Esophagus mucosa (tissue), 1 donor: Measurements from ENCODE around the gene AKTIP. TPM values are rescaled to one million over a fixed set of nuclear protein-coding genes. Genes with fewer than 3 reads are reported as not detected.
"Not testable (repeated sequence)": the region's sequence is repeated elsewhere in the genome, so short reads cannot be mapped to it uniquely, and the experiment has no call there.

Experiments used
- ATAC-seq: fragments of 200-7000 bp; cut with Tn5 transposase; one replicate; pipeline ENCODE4 v1.9.1; 2020
- total RNA-seq: library from RNA; stranded (reverse); gene quantifications from one replicate; pipeline ENCODE4 v1.2.4, GENCODE V29; 2023
- donor health status: DM: yes; HTN: yes; CAD: no.

Gene AKTIP
- total RNA-seq: 34.6 TPM

GRCh38 chr16:53502331-53503269 lies at the start of gene AKTIP:
TSS of gene AKTIP (minus strand) at chr16:53503209. CDS start at chr16:53500259, 2,950 bp downstream.
- peak; percentile 64 for ATAC-seq

GRCh38 chr16:53549970-53550690 lies 47.1 kb upstream of the AKTIP start:
- ATAC-seq: peak; percentile 81

DNA sequence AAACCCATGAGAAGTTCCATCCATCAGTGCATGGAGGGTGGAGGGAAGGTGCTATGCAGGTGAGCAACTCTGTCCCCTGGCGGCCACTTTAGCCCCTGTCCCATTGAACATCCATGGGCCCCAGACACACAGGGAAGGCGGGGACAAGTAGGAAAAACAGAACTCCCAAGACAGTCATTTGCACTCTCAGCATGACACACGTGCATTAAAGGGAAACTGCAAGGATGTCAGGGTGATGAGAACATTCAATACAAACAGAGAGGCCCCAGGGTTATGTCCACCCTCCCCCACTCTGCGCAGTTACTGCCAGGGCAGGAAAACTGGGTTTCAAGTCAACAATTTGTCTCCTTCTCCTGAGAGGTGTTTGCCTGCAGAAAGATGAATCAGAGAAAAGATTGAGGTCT lies 44.0 kb upstream of the AKTIP start:
- ATAC-seq: no peak

GRCh38 chr16:53545433-53545832 lies 42.4 kb upstream of the AKTIP start:
- ATAC-seq: no peak

GRCh38 chr16:53542283-53542682 lies 39.3 kb upstream of the AKTIP start:
- peak; percentile 75 for ATAC-seq

- no peak for ATAC-seq
These were observed 38.3 kb upstream of the AKTIP start for GRCh38 chr16:53541326-53541725.

DNA sequence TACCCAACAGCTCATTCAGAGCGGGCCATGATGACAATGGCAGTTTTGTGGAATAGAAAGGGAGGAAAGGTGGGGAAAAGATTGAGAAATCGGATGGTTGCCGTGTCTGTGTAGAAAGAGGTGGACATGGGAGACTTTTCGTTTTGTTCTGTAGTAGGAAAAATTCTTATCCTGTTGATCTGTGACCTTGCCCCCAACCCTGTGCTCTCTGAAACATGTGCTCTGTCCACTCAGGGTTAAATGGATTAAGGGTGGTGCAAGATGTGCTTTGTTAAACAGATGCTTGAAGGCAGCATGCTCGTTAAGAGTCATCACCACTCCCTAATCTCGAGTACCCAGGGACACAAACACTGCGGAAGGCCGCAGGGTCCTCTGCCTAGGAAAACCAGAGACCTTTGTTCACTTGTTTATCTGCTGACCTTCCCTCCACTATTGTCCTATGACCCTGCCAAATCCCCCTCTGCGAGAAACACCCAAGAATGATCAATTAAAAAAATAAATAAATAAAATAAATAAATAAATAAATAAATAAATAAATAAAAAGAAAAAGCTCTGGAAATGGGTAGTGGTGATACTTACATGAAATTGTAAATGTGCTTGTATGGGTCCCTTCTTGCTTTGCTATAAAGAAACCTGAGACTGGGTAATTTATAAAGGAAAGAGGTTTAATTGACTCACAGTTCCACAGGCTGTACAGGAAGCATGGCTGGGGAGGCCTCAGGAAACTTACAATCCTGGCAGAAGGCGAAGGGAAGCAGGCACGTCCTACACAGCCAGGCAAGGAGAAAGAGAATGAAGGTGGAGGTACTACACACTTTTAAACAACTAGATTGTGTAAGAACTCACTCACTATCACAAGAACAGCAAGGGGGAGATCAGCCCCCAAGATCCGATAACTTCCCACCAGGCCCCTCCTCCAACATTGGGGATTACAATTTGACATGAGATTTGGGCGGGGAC lies 37.0 kb upstream of the AKTIP start:
- not testable (repeated sequence) for ATAC-seq

DNA sequence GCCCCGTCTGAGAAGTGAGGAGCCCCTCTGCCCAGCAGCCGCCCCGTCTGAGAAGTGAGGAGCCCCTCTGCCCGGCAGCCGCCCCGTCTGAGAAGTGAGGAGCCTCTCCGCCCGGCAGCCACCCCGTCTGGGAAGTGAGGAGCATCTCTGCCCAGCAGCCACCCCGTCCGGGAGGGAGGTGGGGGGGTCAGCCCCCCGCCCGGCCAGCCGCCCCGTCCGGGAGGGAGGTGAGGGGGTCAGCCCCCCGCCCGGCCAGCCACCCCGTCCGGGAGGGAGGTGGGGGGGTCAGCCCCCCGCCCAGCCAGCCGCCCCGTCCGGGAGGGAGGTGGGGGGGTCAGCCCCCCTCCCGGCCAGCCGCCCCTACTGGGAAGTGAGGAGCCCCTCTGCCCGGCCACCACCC lies 36.3 kb upstream of the AKTIP start:
- not testable (repeated sequence) for ATAC-seq

- no peak for ATAC-seq
These were observed 34.6 kb upstream of the AKTIP start for GRCh38 chr16:53537626-53538025.

DNA sequence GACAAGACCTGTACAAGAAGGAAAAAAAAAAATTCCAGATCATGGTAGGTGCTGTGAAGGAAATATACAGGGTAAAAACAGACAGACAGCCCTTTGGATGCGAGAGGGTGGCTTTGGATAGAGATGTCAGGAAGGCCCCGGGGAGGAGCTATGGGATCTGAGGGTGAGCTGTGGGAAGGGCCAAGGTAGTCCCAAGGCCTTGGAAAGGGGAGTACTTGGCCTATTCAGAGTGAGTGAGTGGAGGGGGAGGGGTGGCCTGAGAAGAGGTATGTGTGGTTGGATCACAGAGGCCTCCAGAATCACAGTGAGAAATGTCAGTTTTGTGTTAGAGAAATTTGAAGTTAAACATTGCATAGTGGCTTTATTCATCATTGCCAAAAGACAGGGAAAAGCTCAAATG lies 31.2 kb upstream of the AKTIP start:
- no peak for ATAC-seq

GRCh38 chr16:53530741-53531140 lies 27.7 kb upstream of the AKTIP start:
- ATAC-seq: no peak

DNA sequence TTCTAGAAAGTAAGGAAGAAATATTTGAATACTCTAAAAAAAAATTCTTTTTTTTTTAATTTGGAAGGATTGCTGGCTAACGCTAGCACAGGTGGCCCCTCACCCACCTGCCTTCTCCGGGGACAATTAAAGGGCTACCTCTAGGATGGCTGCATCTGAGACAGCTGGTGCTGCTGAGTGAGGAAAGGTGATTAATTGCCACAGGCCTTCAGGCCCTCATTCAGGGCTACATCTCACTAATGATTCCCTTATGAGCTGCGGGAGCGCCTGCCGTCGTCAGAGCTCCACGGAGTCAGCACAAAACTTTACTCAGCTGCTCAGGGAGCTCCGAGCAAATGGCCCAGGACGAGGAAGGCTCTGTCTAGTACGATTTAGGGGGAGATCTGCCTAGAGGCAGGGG lies 27.0 kb upstream of the AKTIP start:
- ATAC-seq: no peak

- no peak for ATAC-seq
These were observed 26.5 kb upstream of the AKTIP start for GRCh38 chr16:53529513-53529912.

GRCh38 chr16:53528797-53529196 lies 25.8 kb upstream of the AKTIP start:
- no peak for ATAC-seq

DNA sequence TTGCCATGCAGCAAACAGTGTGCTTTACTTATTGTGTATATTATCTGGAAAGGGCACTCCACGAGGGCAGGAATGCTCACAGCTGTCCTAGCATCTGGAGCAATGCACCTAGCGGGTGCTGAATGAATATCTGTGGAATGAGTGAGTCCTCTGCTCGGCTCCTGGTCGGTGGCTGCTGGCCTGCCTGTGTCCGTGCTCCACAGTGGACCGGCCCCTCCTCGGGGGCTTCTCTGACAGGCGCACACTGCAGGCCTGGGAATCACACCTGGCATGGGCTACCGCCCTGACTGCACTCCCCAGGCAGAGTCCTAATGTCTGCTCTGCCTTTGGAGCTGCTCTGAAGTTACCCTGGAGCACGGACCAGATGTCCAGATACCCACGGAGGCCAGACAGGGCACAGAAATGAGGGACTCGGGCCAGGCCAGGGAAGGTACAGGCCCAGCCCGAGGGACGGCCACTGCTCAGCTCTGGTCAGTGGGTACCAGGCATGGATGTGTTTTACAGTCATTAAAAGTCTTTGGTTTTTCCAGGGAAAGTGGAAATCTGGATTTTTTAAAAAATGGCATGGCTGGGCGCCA lies 21.1 kb upstream of the AKTIP start:
- ATAC-seq: peak; percentile 28

GRCh38 chr16:53523126-53523804 lies 20.3 kb upstream of the AKTIP start:
- no peak for ATAC-seq

- ATAC-seq: no peak
These were observed 16.5 kb upstream of the AKTIP start for GRCh38 chr16:53519417-53520091.

GRCh38 chr16:53518550-53519416 lies 15.8 kb upstream of the AKTIP start:
- peak; percentile 77 for ATAC-seq

DNA sequence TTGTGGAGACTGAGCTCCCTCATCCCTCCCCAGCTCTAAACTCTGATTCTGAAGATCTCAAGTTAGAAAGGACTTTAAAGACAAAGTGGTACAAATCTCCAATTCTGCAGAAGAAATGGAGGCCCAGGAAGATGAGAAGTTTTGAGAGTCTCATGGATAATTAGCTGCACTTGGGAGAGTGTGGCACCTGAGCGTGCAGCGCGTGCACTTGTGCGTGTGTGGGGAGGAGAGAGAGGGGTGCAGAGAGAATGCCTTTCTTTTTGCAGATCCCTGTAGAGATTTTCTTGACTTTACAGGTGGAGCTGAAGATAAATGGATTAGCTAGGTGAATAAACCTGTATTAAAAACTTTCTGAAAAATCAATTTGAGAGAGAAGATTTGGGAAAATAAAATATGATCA lies 14.8 kb upstream of the AKTIP start:
- ATAC-seq: no peak

DNA sequence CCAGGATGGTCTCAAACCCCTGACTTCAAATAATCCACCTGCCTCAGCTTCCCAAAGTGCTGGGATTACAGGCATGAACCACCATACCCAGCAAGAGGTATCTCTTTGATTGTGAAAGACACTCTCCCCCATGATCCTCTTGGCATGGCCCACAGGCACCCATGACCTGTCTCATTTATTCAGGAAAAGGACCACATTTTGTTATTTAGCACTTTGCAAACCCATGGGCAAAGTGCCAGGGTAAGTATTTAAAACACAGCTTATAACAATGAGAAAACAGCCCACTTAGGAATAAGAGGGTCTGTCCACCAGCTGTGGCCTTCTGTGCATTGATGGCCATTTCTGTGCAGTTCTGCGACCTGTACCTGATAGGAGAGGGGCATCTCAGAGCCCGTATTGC lies 12.8 kb upstream of the AKTIP start:
- no peak for ATAC-seq
